Fibroblast of skin of right biceps (primary cell): ENCODE results near the gene NEUROG1.
"Not testable (repeated sequence)": the region's sequence is repeated elsewhere in the genome, so short reads cannot be mapped to it uniquely, and the experiment has no call there.

Experiments
- DNase-seq: peaks from one replicate; pipeline ENCODE4 v3.0.0-alpha.2; 2013

The NEUROG1 gene

GRCh38 chr5:135534609-135535419, 950 bp downstream of the NEUROG1 start:
- DNase-seq, result no peak

- no peak for DNase-seq
Measured at GRCh38 chr5:135533794-135534193, 2.0 kb downstream of the NEUROG1 start.

GRCh38 chr5:135533334-135533733, 2.4 kb downstream of the NEUROG1 start:
- DNase-seq, result no peak

GRCh38 chr5:135529576-135529975, 6.2 kb downstream of the NEUROG1 start:
- not testable (repeated sequence) for DNase-seq

GRCh38 chr5:135526924-135527323, 8.8 kb downstream of the NEUROG1 start:
- DNase-seq, result no peak

- DNase-seq, result no peak
Measured at GRCh38 chr5:135521964-135522363, 13.8 kb downstream of the NEUROG1 start.

- DNase-seq, result no peak
Measured at GRCh38 chr5:135517631-135518030, 18.1 kb downstream of the NEUROG1 start.

GRCh38 chr5:135514116-135514515, 21.6 kb downstream of the NEUROG1 start:
- no peak for DNase-seq

- no peak for DNase-seq
Measured at GRCh38 chr5:135511761-135512575, 23.8 kb downstream of the NEUROG1 start.

- DNase-seq, result no peak
Measured at GRCh38 chr5:135509995-135510394, 25.8 kb downstream of the NEUROG1 start.

GRCh38 chr5:135508496-135509005, 27.2 kb downstream of the NEUROG1 start:
- DNase-seq, result no peak

- peak; percentile 35 for DNase-seq
Measured at GRCh38 chr5:135505973-135506372, 29.8 kb downstream of the NEUROG1 start.

GRCh38 chr5:135504376-135504775, 31.4 kb downstream of the NEUROG1 start:
- no peak for DNase-seq

GRCh38 chr5:135503871-135504270, 31.9 kb downstream of the NEUROG1 start:
- no peak for DNase-seq

GRCh38 chr5:135502836-135503520, 32.8 kb downstream of the NEUROG1 start:
- no peak for DNase-seq

GRCh38 chr5:135501965-135502364, 33.8 kb downstream of the NEUROG1 start:
- DNase-seq, result no peak

GRCh38 chr5:135498637-135498995, 37.1 kb downstream of the NEUROG1 start:
- DNase-seq, result no peak

- peak; percentile 11 for DNase-seq
Measured at GRCh38 chr5:135497971-135498636, 37.7 kb downstream of the NEUROG1 start.

GRCh38 chr5:135495531-135495930, 40.2 kb downstream of the NEUROG1 start:
- DNase-seq, result not testable (repeated sequence)

- no peak for DNase-seq
Measured at GRCh38 chr5:135494196-135494595, 41.6 kb downstream of the NEUROG1 start.

GRCh38 chr5:135493406-135494180, 42.2 kb downstream of the NEUROG1 start:
- peak; percentile 77 for DNase-seq

GRCh38 chr5:135492319-135492626, 43.5 kb downstream of the NEUROG1 start:
- DNase-seq, result no peak
